Measurements from ENCODE around the gene BRI3BP.

DNA sequence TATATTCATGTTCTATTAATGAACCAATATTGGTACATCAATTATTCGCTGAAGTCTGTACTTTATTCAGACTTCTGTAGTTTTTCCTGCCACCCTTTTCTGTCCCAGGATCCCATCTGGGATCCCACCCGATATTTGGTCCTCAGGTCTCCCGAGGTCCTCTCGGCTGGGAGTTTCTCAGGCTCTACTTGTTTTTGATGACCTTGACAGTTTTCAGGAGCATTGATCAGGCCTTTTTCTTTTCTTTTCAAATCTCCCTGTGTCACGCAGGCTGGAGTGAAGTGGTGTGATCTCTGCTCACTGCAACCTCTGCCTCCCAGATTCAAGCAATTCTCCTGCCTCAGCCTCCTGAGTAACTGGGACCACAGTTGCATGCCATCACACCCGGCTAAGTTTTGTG lies 11.2 kb downstream of the BRI3BP start:
- TF ChIP-seq, protein P1, sequence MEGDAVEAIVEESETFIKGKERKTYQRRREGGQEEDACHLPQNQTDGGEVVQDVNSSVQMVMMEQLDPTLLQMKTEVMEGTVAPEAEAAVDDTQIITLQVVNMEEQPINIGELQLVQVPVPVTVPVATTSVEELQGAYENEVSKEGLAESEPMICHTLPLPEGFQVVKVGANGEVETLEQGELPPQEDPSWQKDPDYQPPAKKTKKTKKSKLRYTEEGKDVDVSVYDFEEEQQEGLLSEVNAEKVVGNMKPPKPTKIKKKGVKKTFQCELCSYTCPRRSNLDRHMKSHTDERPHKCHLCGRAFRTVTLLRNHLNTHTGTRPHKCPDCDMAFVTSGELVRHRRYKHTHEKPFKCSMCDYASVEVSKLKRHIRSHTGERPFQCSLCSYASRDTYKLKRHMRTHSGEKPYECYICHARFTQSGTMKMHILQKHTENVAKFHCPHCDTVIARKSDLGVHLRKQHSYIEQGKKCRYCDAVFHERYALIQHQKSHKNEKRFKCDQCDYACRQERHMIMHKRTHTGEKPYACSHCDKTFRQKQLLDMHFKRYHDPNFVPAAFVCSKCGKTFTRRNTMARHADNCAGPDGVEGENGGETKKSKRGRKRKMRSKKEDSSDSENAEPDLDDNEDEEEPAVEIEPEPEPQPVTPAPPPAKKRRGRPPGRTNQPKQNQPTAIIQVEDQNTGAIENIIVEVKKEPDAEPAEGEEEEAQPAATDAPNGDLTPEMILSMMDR (conservative IDR thresholded peaks at IDR 0.05; ENCODE audit: low read length): no peak
- no peak for TF ChIP-seq EZH2phosphoT487 (IDR thresholded peaks at IDR 0.05; ENCODE audit: borderline replicate concordance)

Measured in Loucy (cell line).